IMR-90 (cell line): ENCODE data around the gene THADA. TPM values are rescaled to one million over a fixed set of nuclear protein-coding genes. Genes with fewer than 3 reads are reported as not detected.

Source experiments
- ATAC-seq: fragments of 200-7000 bp; cut with Tn5 transposase; 2 replicates; pipeline ENCODE4 v1.9.1; 2020; ENCODE audit warnings: low read depth, mild to moderate bottlenecking, moderate library complexity
- BruUV-seq: library from RNA; stranded (reverse); fragments of 400-500 nt; replicated peaks from 2 replicates; lab custom pipeline; 2021; lab: Mats Ljungman, UMichigan
- CTCF ChIA-PET: fragments of 300-600 bp; formaldehyde crosslinking; extraction: SDS; loops from one replicate; lab custom pipeline; 2021; ENCODE audit warnings: antibody characterized with exemption; lab: Yijun Ruan, JAX
- POLR2A ChIA-PET: fragments of 300-600 bp; sonication (Branson Sonifier 250); formaldehyde crosslinking; loops from one replicate; lab custom pipeline; 2022; ENCODE audit warnings: antibody characterized with exemption; ENCODE audit not compliant: unreplicated experiment; lab: Charles Lee
- DNase-seq: peaks from one replicate; pipeline ENCODE4 v3.0.0; 2013
- H2AFZ ChIP-seq: replicated peaks from 2 replicates; pipeline ENCODE3; 2013; ENCODE audit warnings: low read length, mild to moderate bottlenecking; ENCODE audit not compliant: poor library complexity
- H2AK5ac ChIP-seq: 2 replicates; pipeline ENCODE4 v1.6.1; 2013; ENCODE audit warnings: low read depth, low read length, inconsistent platforms
- H2AK9ac ChIP-seq: replicated peaks from 2 replicates; pipeline ENCODE3; 2013; ENCODE audit warnings: mild to moderate bottlenecking, low read depth, low read length, moderate library complexity; ENCODE audit not compliant: poor library complexity
- H2BK120ac ChIP-seq: 2 replicates; pipeline ENCODE4 v1.6.1; 2013; ENCODE audit warnings: low read depth, low read length, inconsistent platforms
- H2BK15ac ChIP-seq: 3 replicates; pipeline ENCODE4 v1.6.1; 2013; ENCODE audit warnings: low read depth, low read length, inconsistent platforms
- H2BK20ac ChIP-seq: 2 replicates; pipeline ENCODE4 v1.6.1; 2013; ENCODE audit warnings: low read depth, mild to moderate bottlenecking, inconsistent platforms, low read length, moderate library complexity
- H2BK5ac ChIP-seq: 2 replicates; pipeline ENCODE4 v1.6.1; 2013; ENCODE audit warnings: mild to moderate bottlenecking, low read depth, low read length, inconsistent platforms; ENCODE audit not compliant: poor library complexity, severe bottlenecking
- H3K14ac ChIP-seq: replicated peaks from 2 replicates; pipeline ENCODE4 v1.6.1; 2013; ENCODE audit warnings: low read depth, low read length, inconsistent platforms
- H3K18ac ChIP-seq: 2 replicates; pipeline ENCODE4 v1.6.1; 2013; ENCODE audit warnings: low read depth, low read length, control low read depth
- H3K23ac ChIP-seq: 2 replicates; pipeline ENCODE4 v1.6.1; 2013; ENCODE audit warnings: low read depth, low read length, inconsistent platforms
- H3K27ac ChIP-seq: 2 replicates; pipeline ENCODE4 v1.5.1; 2013; ENCODE audit warnings: mild to moderate bottlenecking, control low read depth, low read length; ENCODE audit not compliant: insufficient read depth
- H3K27me3 ChIP-seq: 2 replicates; pipeline ENCODE4 v1.6.1; 2013; ENCODE audit warnings: low read length; ENCODE audit not compliant: control insufficient read depth, insufficient read depth
- H3K36me3 ChIP-seq: 2 replicates; pipeline ENCODE4 v1.6.1; 2013; ENCODE audit warnings: low read length, mixed read lengths; ENCODE audit not compliant: control insufficient read depth, insufficient read depth
- H3K4ac ChIP-seq: 2 replicates; pipeline ENCODE4 v1.6.1; 2013; ENCODE audit warnings: low read depth, low read length, inconsistent platforms
- H3K4me1 ChIP-seq: 2 replicates; pipeline ENCODE4 v1.6.1; 2013; ENCODE audit warnings: low read length, mixed read lengths; ENCODE audit not compliant: control insufficient read depth, insufficient read depth
- H3K4me2 ChIP-seq: 2 replicates; pipeline ENCODE4 v1.6.1; 2013; ENCODE audit warnings: low read depth, mild to moderate bottlenecking, control low read depth, low read length, moderate library complexity
- H3K4me3 ChIP-seq: 2 replicates; pipeline ENCODE4 v1.5.1; 2013; ENCODE audit warnings: low read depth, mild to moderate bottlenecking, control low read depth, low read length, moderate library complexity; ENCODE audit not compliant: insufficient read depth
- H3K56ac ChIP-seq: 2 replicates; pipeline ENCODE4 v1.6.1; 2013; ENCODE audit warnings: low read length, inconsistent platforms; ENCODE audit not compliant: insufficient read depth; ENCODE audit errors: extremely low read depth
- H3K79me1 ChIP-seq, 2 experiments: 2 replicates each; pipeline ENCODE4 v1.6.1; 2013; ENCODE audit warnings: low read length in 2 of 2, inconsistent platforms in 1 of 2, low read depth in 1 of 2
- H3K9ac ChIP-seq: 2 replicates; pipeline ENCODE4 v1.6.1; 2013; ENCODE audit warnings: low read depth, low read length, control low read depth
- H3K9me1 ChIP-seq: 2 replicates; pipeline ENCODE4 v1.6.1; 2013; ENCODE audit warnings: low read length, inconsistent platforms; ENCODE audit not compliant: insufficient read depth
- H3K9me3 ChIP-seq: 2 replicates; pipeline ENCODE4 v1.6.1; 2013; ENCODE audit warnings: low read length; ENCODE audit not compliant: control insufficient read depth, insufficient read depth
- H4K20me1 ChIP-seq: 2 replicates; pipeline ENCODE4 v1.6.1; 2013; ENCODE audit warnings: low read length, inconsistent platforms; ENCODE audit not compliant: insufficient read depth
- H4K5ac ChIP-seq: 2 replicates; pipeline ENCODE4 v1.6.1; 2013; ENCODE audit warnings: mild to moderate bottlenecking, low read depth, low read length, control low read depth
- H4K8ac ChIP-seq, 2 experiments: 2 replicates each; pipeline ENCODE4 v1.6.1; 2013; ENCODE audit warnings: low read depth in 2 of 2, low read length in 2 of 2, control low read depth in 1 of 2, inconsistent platforms in 1 of 2
- H4K91ac ChIP-seq: 2 replicates; pipeline ENCODE4 v1.6.1; 2013; ENCODE audit warnings: low read depth, low read length, inconsistent platforms; ENCODE audit not compliant: insufficient read depth
- BHLHE40 ChIP-seq: fragments of 150-350 bp; IDR thresholded peaks from 2 replicates; pipeline ENCODE4 v1.6.1; 2016; ENCODE audit warnings: mild to moderate bottlenecking, low read depth, low read length
- CEBPB ChIP-seq: IDR thresholded peaks from 2 replicates; pipeline ENCODE4 v1.6.1; 2012; ENCODE audit warnings: low read depth, low read length, improper control_type of control experiment
- CHD1 ChIP-seq: IDR thresholded peaks from 2 replicates; pipeline ENCODE4 v1.6.1; 2012; ENCODE audit warnings: low read depth, low read length, improper control_type of control experiment
- ELK1 ChIP-seq: fragments of 150-350 bp; IDR thresholded peaks from 2 replicates; pipeline ENCODE4 v1.6.1; 2016; ENCODE audit warnings: low read depth, mild to moderate bottlenecking, low read length, moderate library complexity, borderline replicate concordance
- FOS ChIP-seq: fragments of 150-350 bp; IDR thresholded peaks from 2 replicates; pipeline ENCODE4 v1.6.1; 2016; ENCODE audit warnings: low read depth, low read length
- MAFK ChIP-seq: IDR thresholded peaks from 2 replicates; pipeline ENCODE4 v1.6.1; 2012; ENCODE audit warnings: low read depth, low read length, improper control_type of control experiment
- MAZ ChIP-seq: IDR thresholded peaks from 2 replicates; pipeline ENCODE4 v1.6.1; 2012; ENCODE audit warnings: low read depth, mild to moderate bottlenecking, low read length, improper control_type of control experiment, moderate library complexity, borderline replicate concordance
- MXI1 ChIP-seq: IDR thresholded peaks from 2 replicates; pipeline ENCODE4 v1.6.1; 2012; ENCODE audit warnings: low read depth, mild to moderate bottlenecking, low read length, moderate library complexity, borderline replicate concordance
- NFE2L2 ChIP-seq: fragments of 150-350 bp; IDR thresholded peaks from 2 replicates; pipeline ENCODE4 v1.6.1; 2016; ENCODE audit warnings: low read depth, mild to moderate bottlenecking, low read length
- POLR2A ChIP-seq: IDR thresholded peaks from 2 replicates; pipeline ENCODE4 v1.6.1; 2012; ENCODE audit warnings: mild to moderate bottlenecking, low read depth, low read length
- RAD21 ChIP-seq: IDR thresholded peaks from 2 replicates; pipeline ENCODE4 v1.6.1; 2012; ENCODE audit warnings: low read length, improper control_type of control experiment
- RCOR1 ChIP-seq: IDR thresholded peaks from 2 replicates; pipeline ENCODE4 v1.6.1; 2012; ENCODE audit warnings: mild to moderate bottlenecking, low read length, improper control_type of control experiment; ENCODE audit not compliant: insufficient replicate concordance
- RFX5 ChIP-seq: IDR thresholded peaks from 2 replicates; pipeline ENCODE4 v1.8.0; 2012; ENCODE audit warnings: low read depth, mild to moderate bottlenecking, low read length, moderate library complexity
- SMC3 ChIP-seq: fragments of 150-350 bp; IDR thresholded peaks from 2 replicates; pipeline ENCODE4 v1.6.1; 2016; ENCODE audit warnings: low read depth, mild to moderate bottlenecking, antibody characterized with exemption, low read length, moderate library complexity
- WGBS, 2 experiments: methylation state at CpG; one replicate each; pipeline versions ENCODE4 v1.1.5 to v1.1.7; 2013; ENCODE audit warnings: missing lambda C conversion rate in 2 of 2; ENCODE audit not compliant: insufficient read length in 1 of 2; ENCODE audit errors: extremely low coverage in 2 of 2; 5-methylcytosine and 5-hydroxymethylcytosine counted together
- dilution Hi-C: fragments of 300-500 bp; cut with HindIII; formaldehyde crosslinking; loops from one replicate; pipeline ENCODE4 v1.14.3; 2018; ENCODE audit warnings: low sequenced_read_pairs; ENCODE audit not compliant: unreplicated experiment
- in situ Hi-C: fragments of 300-500 bp; cut with MboI; formaldehyde crosslinking; loops from 3 replicates; pipeline ENCODE4 v1.14.3; 2019; ENCODE audit warnings: low sequenced_read_pairs, inconsistent platforms, mixed read lengths
- intact Hi-C: fragments of 100-400 bp; cut with micrococcal nuclease; formaldehyde crosslinking; loops from 2 replicates; pipeline ENCODE4 v1.10.0; 2022
- polyA plus RNA-seq, 3 experiments: library from polyadenylated mRNA; depleted of rRNA; stranded (reverse); fragments of >200 nt; gene quantifications; 2 replicates each; pipeline ENCODE4 v1.2.3, GENCODE V29; 2012; ENCODE audit warnings: low replicate concordance in 1 of 3
- total RNA-seq: library from RNA; depleted of rRNA; stranded (reverse); fragments of >200 nt; gene quantifications from 2 replicates; pipeline ENCODE4 v1.2.3, GENCODE V29; 2012
- TF ChIP-seq, protein P1 (sequence below): fragments of 150-350 bp; IDR thresholded peaks from 2 replicates; pipeline ENCODE4 v1.6.1; 2017; ENCODE audit warnings: mild to moderate bottlenecking, antibody characterized with exemption, low read length, low read depth
- TF ChIP-seq, protein P2 (sequence below): conservative IDR thresholded peaks from 2 replicates; pipeline ENCODE4 v1.5.1; 2012; ENCODE audit warnings: mild to moderate bottlenecking, low read depth, low read length, improper control_type of control experiment

The THADA gene
- total and polyA plus RNA-seq, 2 of the 4 experiments (the other 2 are of a cell fraction) = 10.5 to 21.3 TPM

GRCh38 chr2:43397821-43398220 lies 198.0 kb downstream of the THADA start:
- Histone ChIP-seq H3K4me3 (no peak overlapping the region), H3K9ac (no peak overlapping the region), H3K27ac (no peak overlapping the region), H3K9me3 (no peaks in the 10 kb centered on the region), H2BK5ac (no peak overlapping the region), H3K4ac (no peak overlapping the region), H4K5ac (no peak overlapping the region), H2BK20ac (no peak overlapping the region), H3K79me1 (peaks cover 0 to 3% of the 10 kb centered on the region in 2 experiments; a peak in 1 of 4 replicates), H3K36me3 (no peaks in the 10 kb centered on the region), H2BK15ac (peak overlapping the region; percentile 60; the same call in 1 of the 3 replicates), H2AK9ac (no peak overlapping the region), H3K4me1 (peaks cover 15% of the 10 kb centered on the region), H3K14ac (no peak overlapping the region), H2BK120ac (no peak overlapping the region; the same call in 1 of the 2 replicates), H3K18ac (peak overlapping the region; percentile 75; the same call in 1 of the 2 replicates), H2AFZ (no peak overlapping the region), H3K23ac (no peak overlapping the region), H4K20me1 (peaks cover 4% of the 10 kb centered on the region; the same call in 1 of the 2 replicates), H4K8ac (no peak overlapping the region), H3K4me2 (no peak overlapping the region), H3K56ac (no peak overlapping the region), H2AK5ac (no peak overlapping the region; the same call in 1 of the 2 replicates), H3K27me3 (no peaks in the 10 kb centered on the region), H4K91ac (no peak overlapping the region), H3K9me1 (peaks cover 8% of the 10 kb centered on the region; the same call in 1 of the 2 replicates)
- no peak for TF ChIP-seq CEBPB
- TF ChIP-seq, protein P1, sequence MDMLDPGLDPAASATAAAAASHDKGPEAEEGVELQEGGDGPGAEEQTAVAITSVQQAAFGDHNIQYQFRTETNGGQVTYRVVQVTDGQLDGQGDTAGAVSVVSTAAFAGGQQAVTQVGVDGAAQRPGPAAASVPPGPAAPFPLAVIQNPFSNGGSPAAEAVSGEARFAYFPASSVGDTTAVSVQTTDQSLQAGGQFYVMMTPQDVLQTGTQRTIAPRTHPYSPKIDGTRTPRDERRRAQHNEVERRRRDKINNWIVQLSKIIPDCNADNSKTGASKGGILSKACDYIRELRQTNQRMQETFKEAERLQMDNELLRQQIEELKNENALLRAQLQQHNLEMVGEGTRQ = no peak
- no peak for TF ChIP-seq FOS
- TF ChIP-seq SMC3 = no peak
- TF ChIP-seq, protein P2, sequence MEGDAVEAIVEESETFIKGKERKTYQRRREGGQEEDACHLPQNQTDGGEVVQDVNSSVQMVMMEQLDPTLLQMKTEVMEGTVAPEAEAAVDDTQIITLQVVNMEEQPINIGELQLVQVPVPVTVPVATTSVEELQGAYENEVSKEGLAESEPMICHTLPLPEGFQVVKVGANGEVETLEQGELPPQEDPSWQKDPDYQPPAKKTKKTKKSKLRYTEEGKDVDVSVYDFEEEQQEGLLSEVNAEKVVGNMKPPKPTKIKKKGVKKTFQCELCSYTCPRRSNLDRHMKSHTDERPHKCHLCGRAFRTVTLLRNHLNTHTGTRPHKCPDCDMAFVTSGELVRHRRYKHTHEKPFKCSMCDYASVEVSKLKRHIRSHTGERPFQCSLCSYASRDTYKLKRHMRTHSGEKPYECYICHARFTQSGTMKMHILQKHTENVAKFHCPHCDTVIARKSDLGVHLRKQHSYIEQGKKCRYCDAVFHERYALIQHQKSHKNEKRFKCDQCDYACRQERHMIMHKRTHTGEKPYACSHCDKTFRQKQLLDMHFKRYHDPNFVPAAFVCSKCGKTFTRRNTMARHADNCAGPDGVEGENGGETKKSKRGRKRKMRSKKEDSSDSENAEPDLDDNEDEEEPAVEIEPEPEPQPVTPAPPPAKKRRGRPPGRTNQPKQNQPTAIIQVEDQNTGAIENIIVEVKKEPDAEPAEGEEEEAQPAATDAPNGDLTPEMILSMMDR = no peak
- no peak for TF ChIP-seq NFE2L2
- TF ChIP-seq RAD21 = no peak
- no peak for TF ChIP-seq CHD1
- no peak for TF ChIP-seq RFX5
- TF ChIP-seq RCOR1 = no peak
- TF ChIP-seq POLR2A = no peak
- TF ChIP-seq MAFK = no peak
- no peak for TF ChIP-seq MXI1
- no peak for TF ChIP-seq ELK1
- no peak for TF ChIP-seq MAZ
- no peak for TF ChIP-seq BHLHE40
- in situ Hi-C loops = no loop called here
- ChIA-PET CTCF (no interaction called here), POLR2A (no interaction called here)
- dilution Hi-C loops = no loop called here
- WGBS, 2 experiments = 80% methylated on average over 1 of the region's 5 CpGs; no CpG with 5 or more reads in 1 of the 2 experiments
- no peak for ATAC-seq
- intact Hi-C loops = loop anchor here (5.0 kb wide), 1 partner anchor 41 kb away; no protein-coding TSS in a partner anchor
- BruUV-seq = no TSS peak
- no peak for DNase-seq
